Measurements from ENCODE around the gene C9orf40. TPM values are rescaled to one million over a fixed set of nuclear protein-coding genes. Genes with fewer than 3 reads are reported as not detected.

Gene C9orf40
- total and polyA plus RNA-seq, 4 donors, result 1.3 to 21.8 (median 1.6) TPM

DNA sequence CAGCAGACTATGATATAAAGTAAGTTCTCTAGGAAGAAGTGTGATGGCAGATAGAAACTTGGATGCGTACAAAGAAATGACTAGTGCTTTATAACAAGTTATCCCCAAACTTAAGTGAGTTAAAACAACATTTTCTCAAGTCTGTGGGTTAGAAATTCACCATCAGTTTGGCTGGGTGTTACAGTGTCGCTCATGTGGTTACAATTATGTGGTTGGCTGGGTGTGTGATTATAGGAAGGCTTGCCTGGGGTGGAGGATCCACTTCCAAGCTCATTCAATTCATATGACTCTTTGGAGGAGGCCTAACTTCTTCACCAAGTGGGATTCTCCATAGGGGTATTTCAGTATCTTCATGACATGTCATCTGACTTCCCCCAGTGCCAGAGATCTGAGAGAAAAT is 10.3 kb upstream of the C9orf40 start (continued):
- no peak for TF ChIP-seq CTCF (IDR thresholded peaks at IDR 0.05; ENCODE audit: low read depth, low read length, missing input control)
- TF ChIP-seq FOXA2 (IDR thresholded peaks at IDR 0.05), result no peak
- TF ChIP-seq EGR1 (IDR thresholded peaks at IDR 0.05; ENCODE audit: low read depth in 2 of 2), result no peak
- TF ChIP-seq GABPA (IDR thresholded peaks at IDR 0.05 in 1 of 2, conservative IDR thresholded peaks at IDR 0.05 in 1 of 2), result no peak
- no peak for TF ChIP-seq FOXA1 (IDR thresholded peaks at IDR 0.05)
- no peak for TF ChIP-seq MAX (IDR thresholded peaks at IDR 0.05)
- no peak for TF ChIP-seq JUND (IDR thresholded peaks at IDR 0.05)
- no peak for TF ChIP-seq HNF4G (IDR thresholded peaks at IDR 0.05)
- TF ChIP-seq SP1 (IDR thresholded peaks at IDR 0.05), result no peak

- no peaks in the 10 kb centered on the region for H3K36me3 ChIP-seq (ENCODE audit: control insufficient read depth in 4 of 4, insufficient read depth in 3 of 4, low read depth in 1 of 4, low read length in 3 of 4)
- H3K9ac ChIP-seq (ENCODE audit: low read depth in 1 of 2, low read length in 2 of 2), result no peak overlapping the region
- 100% methylated on average over 1 of the region's 1 CpG for WGBS
- no peaks in the 10 kb centered on the region for H3K9me3 ChIP-seq (ENCODE audit: control insufficient read depth in 4 of 4, low read length in 3 of 4)
- H3K4me1 ChIP-seq (ENCODE audit: control insufficient read depth in 4 of 4, insufficient read depth in 4 of 4, low read length in 3 of 4), result no peaks in the 10 kb centered on the region
- TF ChIP-seq HNF4G (IDR thresholded peaks at IDR 0.05) (no peak), SP1 (IDR thresholded peaks at IDR 0.05) (no peak), FOXA1 (IDR thresholded peaks at IDR 0.05) (no peak), YY1 (IDR thresholded peaks at IDR 0.05) (no peak), ZBTB33 (IDR thresholded peaks at IDR 0.05) (no peak), HNF4A (conservative IDR thresholded peaks at IDR 0.05) (no peak), MAX (IDR thresholded peaks at IDR 0.05) (no peak), EGR1 (IDR thresholded peaks at IDR 0.05; ENCODE audit: low read depth in 2 of 2) (no peak), FOXA2 (IDR thresholded peaks at IDR 0.05) (no peak), NR2F2 (IDR thresholded peaks at IDR 0.05) (no peak), REST (IDR thresholded peaks at IDR 0.05) (no peak), JUND (IDR thresholded peaks at IDR 0.05) (no peak), GABPA (IDR thresholded peaks at IDR 0.05 in 1 of 2, conservative IDR thresholded peaks at IDR 0.05 in 1 of 2) (no peak)
- TF ChIP-seq, protein P1, sequence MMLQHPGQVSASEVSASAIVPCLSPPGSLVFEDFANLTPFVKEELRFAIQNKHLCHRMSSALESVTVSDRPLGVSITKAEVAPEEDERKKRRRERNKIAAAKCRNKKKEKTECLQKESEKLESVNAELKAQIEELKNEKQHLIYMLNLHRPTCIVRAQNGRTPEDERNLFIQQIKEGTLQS (IDR thresholded peaks at IDR 0.05), result no peak
- no peak for DNase-seq (ENCODE audit: low spot score)
- no peaks in the 10 kb centered on the region for H3K27me3 ChIP-seq (ENCODE audit: control insufficient read depth in 4 of 4, insufficient read depth in 4 of 4, low read length in 3 of 4)
- no peak overlapping the region for H3K27ac ChIP-seq (ENCODE audit: low read depth in 1 of 2, low read length in 2 of 2)
- no peak overlapping the region for H3K4me3 ChIP-seq (ENCODE audit: low read depth in 1 of 3, low read length in 3 of 3)
These were observed 8.8 kb upstream of the C9orf40 start for GRCh38 chr9:74961496-74961895.
